GM10266 (cell line): ENCODE data around the gene SLCO3A1.
"Not testable (repeated sequence)": the region's sequence is repeated elsewhere in the genome, so short reads cannot be mapped to it uniquely, and the experiment has no call there.

Experiments
- DNase-seq: peaks from one replicate; pipeline ENCODE4 v3.0.0; 2012; ENCODE audit errors: extremely low spot score
- CTCF ChIP-seq: IDR thresholded peaks from 2 replicates; pipeline ENCODE4 v1.5.1; 2012; ENCODE audit warnings: mild to moderate bottlenecking, low read depth; ENCODE audit not compliant: control insufficient read depth, insufficient read depth; ENCODE audit errors: missing control alignments

SLCO3A1 gene

GRCh38 chr15:91956026-91956723 lies 102.7 kb downstream of the SLCO3A1 start:
- no peak for TF ChIP-seq CTCF
- no peak for DNase-seq

- no peak for DNase-seq
- TF ChIP-seq CTCF, result no peak
Observed at GRCh38 chr15:91961357-91961756, 107.8 kb downstream of the SLCO3A1 start.

GRCh38 chr15:91963747-91964146 lies 110.2 kb downstream of the SLCO3A1 start:
- DNase-seq, result not testable (repeated sequence)

- TF ChIP-seq CTCF, result no peak
- DNase-seq, result no peak
Observed at GRCh38 chr15:91965501-91966193, 112.1 kb downstream of the SLCO3A1 start.

- no peak for TF ChIP-seq CTCF
- DNase-seq, result no peak
Observed at GRCh38 chr15:91966194-91966552, 112.7 kb downstream of the SLCO3A1 start.

- no peak for DNase-seq
- no peak for TF ChIP-seq CTCF
Observed at GRCh38 chr15:91967935-91968606, 114.6 kb downstream of the SLCO3A1 start.

- DNase-seq, result no peak
- no peak for TF ChIP-seq CTCF
Observed at GRCh38 chr15:91968610-91969009, 115.1 kb downstream of the SLCO3A1 start.
